SKM-1 (cell line): ENCODE results near the gene ENDOG.
"Not testable (repeated sequence)": the region's sequence is repeated elsewhere in the genome, so short reads cannot be mapped to it uniquely, and the experiment has no call there.

ENCODE experiments used
- DNase-seq: peaks from one replicate; lab custom pipeline; 2025; ENCODE audit not compliant: unreplicated experiment; lab: John Stamatoyannopoulos, UW

Gene ENDOG

DNA sequence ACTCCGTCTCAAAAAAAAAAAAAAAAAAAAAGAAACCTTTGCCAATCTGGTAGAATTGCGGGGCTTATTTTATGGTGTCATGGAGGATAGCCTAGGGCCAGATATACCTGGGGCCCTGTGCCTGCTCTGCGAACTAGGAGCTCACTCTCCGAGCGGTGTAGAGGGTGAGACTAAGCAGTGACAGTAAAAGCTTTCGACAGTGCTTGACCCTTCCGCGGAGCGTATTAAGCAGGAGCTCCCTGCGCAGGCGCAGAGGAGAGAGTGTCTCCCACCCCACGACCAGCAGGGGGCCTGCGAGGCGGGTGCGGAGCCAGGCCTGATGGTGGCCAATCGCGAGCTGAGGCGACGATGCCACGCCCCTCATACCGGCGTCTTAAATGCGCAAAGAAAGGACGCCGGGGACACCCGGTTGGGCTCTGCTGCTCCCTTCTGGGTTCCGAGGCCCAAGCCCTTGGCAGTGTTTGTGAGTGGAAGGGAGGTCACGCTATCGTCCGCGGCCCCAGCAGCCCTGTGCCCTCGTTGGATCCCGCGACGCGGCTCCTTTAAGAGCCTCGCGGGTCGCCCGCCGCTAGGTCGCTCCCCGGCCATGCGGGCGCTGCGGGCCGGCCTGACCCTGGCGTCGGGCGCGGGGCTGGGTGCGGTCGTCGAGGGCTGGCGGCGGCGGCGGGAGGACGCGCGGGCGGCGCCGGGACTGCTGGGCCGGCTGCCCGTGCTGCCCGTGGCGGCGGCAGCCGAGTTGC lies at the start of gene ENDOG:
TSS of gene ENDOG (plus strand) at position 402 of the 740 bp plus-strand sequence. CDS start at position 587, 185 bp downstream.
- DNase-seq = peak; percentile 85

DNA sequence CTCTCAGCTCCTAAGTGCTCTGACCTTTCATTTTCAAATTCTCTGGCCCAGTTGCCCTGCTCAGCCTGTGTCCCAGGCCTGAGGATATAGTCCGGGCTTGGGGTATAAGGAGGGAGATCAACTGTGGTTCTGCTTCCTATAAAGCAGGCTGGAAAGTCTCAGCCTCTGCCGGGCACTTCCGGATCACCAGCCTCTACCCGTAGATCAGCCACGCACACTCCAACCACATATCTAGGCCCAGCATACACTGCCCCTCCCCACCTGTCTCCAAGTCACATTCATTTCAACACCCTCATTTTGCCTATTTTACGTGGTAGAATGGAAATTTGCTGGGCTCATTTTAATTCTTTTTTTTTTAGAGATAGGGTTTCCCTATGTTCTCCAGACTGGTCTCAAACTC lies 49.7 kb upstream of the ENDOG start:
- no peak for DNase-seq

DNA sequence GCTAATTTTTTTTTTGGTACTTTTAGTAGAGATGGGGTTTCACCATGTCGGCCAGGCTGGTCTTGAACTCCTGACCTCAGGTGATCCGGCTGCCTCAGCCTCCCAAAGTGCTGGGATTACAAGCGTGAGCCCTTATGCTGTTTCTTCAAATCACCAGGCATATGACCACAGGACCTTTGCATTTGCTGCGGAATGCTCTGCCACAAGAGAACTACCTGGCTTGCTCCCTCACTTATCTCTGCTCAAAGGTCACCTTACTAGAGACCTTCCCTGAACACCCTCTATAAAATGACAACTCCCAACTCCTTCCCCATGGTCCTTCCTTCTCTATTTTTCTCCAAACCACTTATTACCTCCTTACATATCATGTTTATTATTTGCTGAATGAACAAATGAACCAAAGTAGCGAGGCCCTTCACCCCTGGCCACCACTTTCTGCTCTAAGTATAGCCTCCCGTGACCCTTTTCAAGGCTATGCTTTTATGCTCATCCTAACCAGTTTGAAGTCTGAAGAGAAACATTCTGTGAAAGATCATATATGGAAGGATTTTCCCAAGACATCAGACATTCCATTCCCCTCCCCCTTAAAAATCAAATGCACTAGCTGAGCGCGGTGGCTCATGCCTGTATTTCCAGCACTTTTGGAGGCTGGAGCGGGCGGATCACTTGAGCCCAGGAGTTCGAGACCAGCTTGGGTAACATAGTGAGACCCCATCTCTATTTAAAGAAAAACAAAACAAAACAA lies 47.8 kb upstream of the ENDOG start:
- DNase-seq = no peak

DNA sequence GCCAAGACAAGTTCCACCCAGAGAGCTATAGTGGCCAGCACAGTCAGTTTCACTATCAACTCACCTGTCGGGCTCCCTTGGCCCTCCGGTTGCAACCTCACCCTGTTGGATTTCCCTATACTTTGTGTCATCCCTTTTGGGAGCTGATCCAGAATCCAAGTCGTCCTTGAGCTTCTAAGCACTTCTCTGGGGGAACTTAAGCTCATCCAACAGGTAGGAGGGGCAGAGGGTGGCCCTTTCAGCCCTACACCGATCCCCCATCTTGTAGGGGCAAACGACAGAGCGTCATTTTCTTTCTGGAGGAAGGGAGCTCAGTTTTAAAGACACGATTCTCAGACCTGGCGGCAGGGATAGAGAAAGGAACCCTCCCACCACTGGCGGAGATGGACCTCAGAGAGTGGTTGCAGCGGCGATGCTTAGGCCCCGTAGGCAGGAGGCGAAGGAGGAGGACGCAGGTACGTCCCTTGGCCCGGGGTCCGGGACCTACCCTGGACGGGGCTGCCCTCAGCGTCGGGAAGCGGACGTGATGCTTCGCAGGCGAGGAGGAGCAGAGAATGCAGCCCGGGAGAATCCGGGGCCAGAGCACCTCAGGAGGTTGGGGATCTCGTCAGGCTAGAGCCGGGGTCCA lies 47.1 kb upstream of the ENDOG start:
- no peak for DNase-seq

DNA sequence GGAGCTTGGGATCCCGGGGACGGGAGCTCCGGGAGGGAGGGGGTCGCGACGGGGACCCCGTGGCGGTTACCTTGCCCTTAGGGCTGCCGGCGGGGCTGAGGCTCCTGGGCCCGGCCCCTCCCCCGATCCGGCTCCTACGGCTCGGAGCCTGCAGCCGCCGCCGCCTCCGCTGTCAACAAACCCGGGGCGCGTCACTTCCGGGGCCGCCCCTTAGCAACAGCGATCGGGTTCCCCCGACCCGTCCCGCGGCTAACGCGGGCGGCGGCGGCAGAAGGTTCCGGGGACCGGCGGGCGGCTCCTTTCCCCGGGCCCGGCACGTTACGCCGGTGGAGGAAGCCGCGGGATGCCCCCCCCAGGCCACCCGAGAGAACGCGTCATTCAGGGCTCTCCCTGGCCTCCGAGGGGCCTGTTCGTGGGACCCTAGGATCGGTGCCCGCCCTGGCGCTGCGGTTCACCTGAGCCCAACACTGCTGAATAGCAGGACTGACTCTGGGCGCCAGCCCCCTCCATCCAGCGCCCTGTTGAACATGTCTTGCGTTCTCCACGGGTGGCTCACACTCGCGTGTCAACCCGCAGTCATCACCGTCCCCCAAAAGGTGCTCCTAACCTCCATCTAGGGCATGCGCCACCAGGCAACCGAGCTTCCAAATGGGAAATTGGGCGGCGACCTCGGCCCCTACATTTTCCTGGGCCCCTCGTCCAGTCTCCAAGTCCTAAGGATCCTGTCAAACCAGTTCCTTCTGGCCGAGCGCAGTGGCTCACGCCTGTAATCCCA lies 46.4 kb upstream of the ENDOG start, which contains the start of gene ZER1:
TSS of gene ZER1 (minus strand) at position 183 of the 775 bp plus-strand sequence. CDS start 16,362 bp downstream, outside the sequence.
- peak; percentile 61 for DNase-seq

DNA sequence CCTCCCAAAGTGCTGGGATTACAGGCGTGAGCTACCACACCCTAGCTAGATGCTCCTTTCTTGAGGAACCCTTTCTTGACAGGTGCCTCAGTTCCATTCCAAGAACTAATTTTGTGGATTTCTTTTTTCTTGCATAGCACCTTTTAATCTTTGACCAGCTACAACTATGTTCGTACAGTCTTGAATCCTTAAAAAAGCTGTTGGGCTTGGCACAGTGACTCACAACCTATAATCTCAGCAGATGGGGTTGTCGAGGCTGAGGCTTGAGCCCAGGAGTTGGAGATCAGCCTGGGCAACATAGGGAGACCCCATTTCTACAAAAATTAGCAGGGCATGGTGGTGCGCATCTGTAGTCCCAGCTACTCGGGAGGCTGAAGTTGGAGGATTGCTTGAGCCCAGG lies 45.3 kb upstream of the ENDOG start:
- DNase-seq = no peak

DNA sequence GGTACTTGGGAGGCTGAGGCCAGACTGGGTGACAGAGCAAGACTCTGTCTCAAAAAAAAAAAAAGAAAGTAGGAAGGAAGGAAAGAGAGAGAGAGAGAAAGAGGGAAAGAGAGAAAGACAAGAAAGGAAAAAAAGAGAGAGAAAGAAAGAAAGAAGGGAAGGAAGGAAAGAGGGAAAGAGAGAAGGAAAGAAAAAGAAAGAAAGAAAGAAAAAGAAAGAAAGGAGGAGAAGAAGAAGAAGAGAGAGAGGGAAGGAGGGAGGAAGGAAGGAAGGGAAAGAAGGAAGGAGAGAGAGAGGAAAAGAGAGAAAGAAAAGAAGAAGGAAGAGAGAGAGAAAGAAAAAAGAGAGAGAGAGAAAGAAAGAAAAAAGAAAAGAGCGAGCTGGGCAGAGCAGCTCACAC lies 43.5 kb upstream of the ENDOG start:
- no peak for DNase-seq

DNA sequence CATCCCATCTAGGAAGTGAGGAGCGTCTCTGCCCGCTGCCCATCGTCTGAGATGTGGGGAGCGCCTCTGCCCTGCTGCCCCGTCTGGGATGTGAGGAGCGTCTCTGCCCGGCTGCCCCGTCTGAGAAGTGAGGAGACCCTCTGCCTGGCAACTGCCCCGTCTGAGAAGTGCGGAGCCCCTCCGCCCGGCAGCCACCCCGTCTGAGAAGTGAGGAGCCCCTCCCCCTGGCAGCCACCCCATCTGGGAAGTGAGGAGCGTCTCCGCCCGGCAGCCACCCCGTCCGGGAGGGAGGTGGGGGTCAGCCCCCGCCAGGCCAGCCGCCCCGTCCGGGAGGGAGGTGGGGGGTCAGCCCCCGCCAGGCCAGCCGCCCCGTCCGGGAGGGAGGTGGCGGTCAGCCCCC lies 38.2 kb upstream of the ENDOG start:
- not testable (repeated sequence) for DNase-seq

DNA sequence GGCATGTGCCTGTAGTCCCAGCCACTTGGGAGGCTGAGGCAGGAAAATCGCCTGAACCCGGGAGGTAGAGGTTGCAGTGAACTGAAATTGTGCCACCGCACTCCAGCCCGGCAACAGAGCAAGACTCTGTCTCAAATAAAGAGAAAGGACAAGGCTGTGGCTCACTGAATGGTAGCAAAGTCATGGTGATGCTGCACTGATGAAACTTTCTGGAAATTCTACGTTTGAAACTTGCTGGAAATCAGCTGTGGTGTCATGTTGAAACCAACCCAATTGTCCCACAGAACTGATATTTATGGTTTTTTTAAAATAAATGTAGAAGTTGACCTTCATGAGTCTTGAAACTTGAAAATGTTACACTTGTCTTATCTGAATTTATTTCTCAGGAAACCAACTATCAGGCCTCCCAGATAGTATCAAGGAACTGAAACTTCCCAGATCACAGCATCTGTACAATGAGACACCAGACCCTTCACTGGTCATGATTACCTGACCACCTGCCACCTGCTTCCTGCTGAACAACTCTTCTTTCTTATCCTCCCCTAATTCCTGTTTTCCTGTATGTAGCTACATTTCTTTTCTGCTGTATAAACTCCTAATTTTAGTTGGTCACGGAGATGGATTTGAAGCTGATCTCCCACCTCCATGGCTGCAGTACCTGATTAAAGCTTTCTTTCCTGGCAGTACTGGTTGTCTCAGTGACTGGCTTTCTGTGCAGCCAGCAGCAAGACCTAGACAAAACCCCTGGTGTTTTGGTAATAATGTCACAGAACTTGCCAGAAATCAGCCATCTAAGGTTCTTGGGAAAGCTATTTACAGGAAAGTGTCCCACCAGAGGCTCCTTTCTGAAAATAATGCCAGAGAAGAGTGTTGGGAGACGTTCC lies 36.9 kb upstream of the ENDOG start:
- DNase-seq = no peak

DNA sequence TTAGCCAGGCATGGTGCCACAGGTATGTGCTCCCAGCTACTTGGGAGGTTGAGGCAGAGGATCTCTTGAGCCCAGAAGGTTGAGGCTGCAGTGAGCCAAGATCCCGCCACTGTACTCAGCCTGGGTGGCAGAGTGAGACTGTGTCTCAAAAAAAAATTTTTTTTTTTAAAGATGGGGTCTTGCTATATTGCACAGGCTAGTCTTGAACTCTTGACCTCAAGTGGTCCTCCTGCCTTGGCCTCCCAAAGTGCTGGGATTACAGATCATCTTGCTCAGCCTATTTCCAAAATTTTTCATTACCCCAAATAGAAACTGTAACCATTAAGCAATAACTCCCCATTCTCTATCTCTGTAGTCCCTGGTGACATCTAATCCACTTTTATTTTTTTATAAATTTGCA lies 35.6 kb upstream of the ENDOG start:
- DNase-seq = no peak

DNA sequence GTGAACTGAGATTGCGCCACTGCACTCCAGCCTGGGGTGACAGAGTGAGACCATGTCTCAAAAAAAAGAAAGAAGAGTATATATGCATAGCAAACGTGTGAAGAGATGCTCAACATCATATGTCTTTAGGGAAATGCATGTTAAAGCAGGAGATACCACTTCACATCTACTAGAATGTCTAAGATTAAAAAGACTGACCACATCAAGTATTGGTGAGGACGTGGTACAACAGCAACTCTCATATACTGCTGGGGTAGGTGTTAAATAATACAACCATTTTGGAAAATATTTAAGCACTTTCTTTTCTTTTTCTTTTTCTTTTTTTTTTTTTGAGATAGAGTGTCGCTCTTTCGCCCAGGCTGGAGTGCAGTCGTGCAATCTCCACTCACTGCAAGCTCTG lies 32.9 kb upstream of the ENDOG start:
- DNase-seq = no peak

DNA sequence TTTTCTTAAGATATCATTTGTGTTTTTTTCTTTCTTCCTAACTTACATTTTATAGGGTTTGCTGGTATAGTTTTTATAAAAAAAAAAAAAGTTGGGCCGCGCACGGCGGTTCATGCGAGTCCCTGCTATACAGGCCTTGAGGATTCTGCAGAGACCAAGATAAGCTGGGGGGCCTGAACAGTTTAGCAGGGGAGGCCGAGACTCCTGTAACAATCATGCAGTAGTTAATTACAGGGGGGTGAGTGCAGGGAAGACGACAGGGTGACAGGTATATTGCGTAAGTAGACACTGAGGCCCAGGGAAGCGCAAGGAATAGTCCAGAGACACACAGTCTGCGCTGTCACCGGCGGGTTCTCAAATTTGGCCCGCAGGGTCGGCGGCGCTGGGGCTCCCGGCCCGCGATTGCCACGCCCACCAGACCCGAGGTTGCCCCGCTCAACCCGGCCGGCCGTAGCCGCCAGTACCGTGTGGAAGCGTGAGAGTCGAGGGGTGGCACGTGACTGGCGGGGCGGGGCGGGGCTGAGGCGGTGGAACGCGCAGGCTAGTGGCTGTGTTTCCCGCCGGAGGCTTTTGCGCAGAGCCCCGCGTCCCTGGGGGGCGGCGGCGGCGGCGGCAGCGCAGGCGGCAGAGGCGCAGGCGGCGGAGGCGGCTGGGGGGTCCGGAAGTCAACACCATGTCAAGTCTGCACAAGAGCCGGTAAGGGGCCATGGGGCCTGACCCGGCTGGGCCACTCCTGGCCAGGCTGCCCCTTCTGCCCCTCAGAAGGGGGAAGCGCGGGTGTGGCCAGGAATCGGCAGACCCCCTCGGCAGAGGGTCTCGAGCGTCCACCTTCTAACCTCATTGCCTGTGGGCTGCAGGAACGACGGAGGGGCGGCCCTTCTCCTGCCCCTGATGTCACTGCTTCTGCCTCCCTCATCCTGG lies 31.4 kb upstream of the ENDOG start, which contains the start of gene TBC1D13:
TSS of gene TBC1D13 (plus strand) at position 573 of the 921 bp plus-strand sequence. CDS start at position 674, 101 bp downstream.
- peak; percentile 74 for DNase-seq

DNA sequence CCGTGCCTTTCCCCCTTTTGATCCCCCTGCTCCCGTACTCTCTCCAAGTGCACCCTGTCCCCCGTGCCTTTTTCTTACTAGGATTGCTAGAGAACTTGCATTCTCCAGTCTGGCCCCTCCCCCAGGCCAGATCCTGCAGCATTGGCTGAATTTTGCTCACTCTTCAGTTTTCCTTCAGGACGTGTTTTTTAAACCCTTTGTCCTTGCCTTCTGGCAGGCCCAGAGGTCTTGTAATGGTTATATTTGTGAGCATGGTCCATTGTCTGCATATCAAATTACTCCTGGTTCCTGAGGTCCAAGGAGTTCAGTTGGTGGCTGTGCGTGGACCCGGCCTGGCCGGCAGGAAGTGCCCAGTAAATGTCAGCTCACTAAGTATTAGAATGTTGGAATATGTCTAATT lies 30.6 kb upstream of the ENDOG start:
- no peak for DNase-seq

DNA sequence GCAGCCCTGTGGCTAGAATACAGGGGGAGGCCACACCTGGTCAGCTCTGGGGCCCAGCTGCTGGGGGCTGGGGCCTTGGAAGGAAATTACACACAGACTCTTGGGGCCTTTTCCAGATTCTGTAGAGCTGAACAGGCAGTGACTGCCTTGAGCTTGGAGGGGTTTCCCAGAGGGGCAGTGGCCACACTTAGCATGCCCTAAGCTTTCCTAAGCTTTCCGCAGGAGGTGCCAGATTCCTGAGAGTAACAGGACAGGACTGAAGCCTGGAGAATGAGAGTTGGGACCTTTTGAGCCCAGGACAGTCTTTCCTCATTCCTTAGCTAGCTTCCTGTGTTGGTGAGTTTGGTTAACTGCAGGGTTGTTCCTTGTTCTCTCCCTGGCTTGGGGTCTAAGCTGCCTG lies 29.9 kb upstream of the ENDOG start:
- no peak for DNase-seq

DNA sequence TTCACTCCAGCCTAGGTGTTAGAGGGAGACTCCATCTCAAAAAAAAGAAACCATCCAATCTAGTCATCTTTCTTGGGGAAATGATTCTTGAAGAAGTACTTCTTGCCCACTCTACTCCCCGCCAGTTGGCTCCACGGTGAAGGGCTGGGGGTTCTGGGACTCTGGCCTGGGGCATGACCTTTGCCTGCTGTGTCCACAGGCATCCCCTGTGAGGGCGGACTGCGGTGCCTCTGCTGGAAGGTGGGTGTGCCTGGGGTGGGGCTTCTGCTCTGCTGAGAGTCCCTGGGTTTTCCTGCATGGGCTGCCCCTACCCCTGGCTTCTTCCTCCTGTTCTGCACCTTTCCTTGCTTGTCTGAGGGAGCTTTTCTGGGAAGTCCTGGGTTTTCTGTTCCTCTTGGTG lies 27.8 kb upstream of the ENDOG start:
- no peak for DNase-seq

DNA sequence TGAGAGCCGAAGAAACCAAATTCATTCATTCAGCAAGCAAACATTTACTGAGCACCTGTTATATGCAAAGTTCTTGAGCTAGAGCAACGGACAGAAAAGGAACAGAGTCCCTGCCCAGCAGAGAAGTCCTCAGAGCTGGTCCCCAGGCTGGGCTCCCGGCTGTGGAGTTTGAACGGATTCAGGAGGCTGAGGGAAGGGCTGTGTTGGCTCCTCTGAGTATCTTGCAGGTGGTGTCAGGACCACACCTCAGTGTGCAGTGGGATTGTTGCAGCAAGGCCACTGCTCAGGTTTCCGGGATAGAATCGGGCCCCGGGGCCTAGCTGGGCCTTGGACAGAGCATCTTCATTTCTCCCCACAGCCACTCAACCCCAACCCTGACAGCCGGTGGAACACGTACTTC lies 26.2 kb upstream of the ENDOG start:
- DNase-seq = no peak

DNA sequence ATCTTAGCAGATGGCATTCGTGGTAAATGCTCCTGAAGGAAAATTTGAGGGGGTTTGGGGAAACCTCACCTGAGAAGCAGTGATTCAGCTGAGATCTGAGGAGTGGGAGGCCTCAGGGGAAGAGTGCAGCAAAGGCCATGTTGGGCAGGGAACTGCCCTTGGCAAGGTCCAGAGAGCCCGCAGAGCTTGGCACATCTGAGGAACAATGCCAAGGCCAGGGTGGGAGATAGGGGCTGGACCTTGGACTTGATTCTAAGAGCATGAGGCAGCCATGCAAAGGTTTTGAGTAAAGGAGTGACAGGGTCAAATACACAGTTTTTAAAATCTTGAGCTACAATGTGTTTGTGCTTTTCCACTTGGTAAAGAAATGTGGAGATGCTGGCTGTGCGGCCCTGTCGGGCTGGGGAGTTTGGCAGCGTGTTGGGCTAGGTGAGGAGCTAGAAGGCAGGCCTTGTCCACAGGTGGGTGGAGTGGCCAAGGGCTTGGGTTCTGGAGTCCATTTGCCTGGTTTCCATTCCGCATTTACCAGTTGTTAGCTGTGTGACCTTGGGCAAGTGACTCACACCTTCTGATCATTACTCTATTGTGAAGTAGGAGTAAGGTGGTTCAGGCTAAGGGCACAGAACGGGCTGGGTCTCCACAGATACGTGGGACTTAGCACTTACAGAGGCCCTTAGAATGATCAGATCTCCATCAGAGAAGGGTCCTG lies 25.2 kb upstream of the ENDOG start:
- DNase-seq = no peak

DNA sequence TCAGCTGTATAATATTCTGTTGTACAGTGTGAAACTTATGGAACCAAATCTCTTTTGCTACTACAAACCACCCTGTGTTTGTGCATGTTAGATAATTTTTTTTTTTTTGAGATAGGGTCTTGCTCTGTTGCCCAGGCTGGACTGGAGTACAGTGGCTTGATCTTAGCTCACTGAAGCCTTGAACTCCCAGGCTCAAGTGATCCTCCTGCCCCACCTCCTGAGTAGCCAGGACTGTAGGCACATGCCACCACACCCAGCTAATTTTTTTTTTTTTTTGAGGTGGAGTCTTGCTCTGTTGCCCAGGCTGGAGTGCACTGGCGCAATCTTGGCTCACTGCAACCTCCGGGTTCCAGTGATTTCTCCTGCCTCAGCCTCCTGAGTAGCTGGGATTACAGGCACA lies 23.3 kb upstream of the ENDOG start:
- not testable (repeated sequence) for DNase-seq
